GM12878 (cell line): Measurements from ENCODE around the gene SLC24A4. TPM values are rescaled to one million over a fixed set of nuclear protein-coding genes. Genes with fewer than 3 reads are reported as not detected.

Source experiments
- ATAC-seq: fragments of 200-7000 bp; cut with Tn5 transposase; 3 replicates; pipeline ENCODE4 v1.9.1; 2020; ENCODE audit warnings: mild to moderate bottlenecking, moderate library complexity
- BruUV-seq: library from RNA; stranded (reverse); fragments of 400-500 nt; replicated peaks from 2 replicates; lab custom pipeline; 2021; lab: Mats Ljungman, UMichigan
- CTCF ChIA-PET: fragments of 300-600 bp; sonication (Branson Sonifier 250); formaldehyde crosslinking; extraction: SDS; loops from one replicate; lab custom pipeline; 2021; ENCODE audit warnings: inconsistent platforms; lab: Yijun Ruan, JAX
- POLR2A ChIA-PET: fragments of 350-600 bp; formaldehyde crosslinking; extraction: SDS; loops from one replicate; lab custom pipeline; 2021; ENCODE audit warnings: inconsistent platforms; lab: Charles Lee
- RAD21 ChIA-PET: fragments of 300-600 bp; sonication (Branson Sonifier 250); formaldehyde crosslinking; loops from one replicate; lab custom pipeline; 2023; ENCODE audit warnings: antibody characterized with exemption; ENCODE audit not compliant: unreplicated experiment; lab: Charles Lee
- SMC1A ChIA-PET: fragments of 300-600 bp; sonication (Branson Sonifier 250); formaldehyde crosslinking; loops from one replicate; lab custom pipeline; 2023; ENCODE audit not compliant: unreplicated experiment, uncharacterized antibody; lab: Charles Lee
- DNase-seq: peaks from one replicate; pipeline ENCODE4 v3.0.0-alpha.2; 2011; ENCODE audit warnings: low read depth, low spot score
- FAIRE-seq: peaks from 3 replicates; lab custom pipeline; 2011; peaks lifted over from hg19 to GRCh38; lab: Jason Lieb, UNC
- H2AFZ ChIP-seq: 2 replicates; pipeline ENCODE4 v1.6.0; 2011; ENCODE audit warnings: low read depth, low read length, control low read depth; ENCODE audit not compliant: control insufficient read depth
- H3K27ac ChIP-seq: 2 replicates; pipeline ENCODE4 v1.5.1; 2011; ENCODE audit warnings: control low read depth; ENCODE audit not compliant: control insufficient read depth, insufficient read depth
- H3K27me3 ChIP-seq, 2 experiments: replicated peaks in 1 of 2; 2 replicates each; pipeline versions ENCODE4 v1.6.0 to v1.6.1; 2011; ENCODE audit warnings: low read length in 1 of 2; ENCODE audit not compliant: control insufficient read depth in 2 of 2, insufficient read depth in 2 of 2
- H3K36me3 ChIP-seq, 2 experiments: 2 replicates each; pipeline ENCODE4 v1.5.1; 2011; ENCODE audit warnings: low read length in 1 of 2; ENCODE audit not compliant: control insufficient read depth in 2 of 2, insufficient read depth in 2 of 2
- H3K4me1 ChIP-seq: 2 replicates; pipeline ENCODE4 v1.6.1; 2011; ENCODE audit warnings: mild to moderate bottlenecking, low read length, moderate library complexity, mixed read lengths; ENCODE audit not compliant: control insufficient read depth, insufficient read depth
- H3K4me2 ChIP-seq: 2 replicates; pipeline ENCODE4 v1.6.0; 2011; ENCODE audit warnings: control low read depth; ENCODE audit not compliant: control insufficient read depth, insufficient read depth
- H3K4me3 ChIP-seq: fragments of 200-600 bp; sonication (generic); 2 replicates; pipeline ENCODE4 v1.5.1; 2016
- H3K79me2 ChIP-seq: 2 replicates; pipeline ENCODE4 v1.6.0; 2011; ENCODE audit warnings: low read length; ENCODE audit not compliant: control insufficient read depth, insufficient read depth
- H3K9ac ChIP-seq: 2 replicates; pipeline ENCODE4 v1.8.0; 2011; ENCODE audit warnings: low read length, control low read depth, mixed read lengths; ENCODE audit not compliant: control insufficient read depth, insufficient read depth
- H3K9me3 ChIP-seq: replicated peaks from 3 replicates; pipeline ENCODE4 v1.5.1; 2011; ENCODE audit warnings: mild to moderate bottlenecking, low read length; ENCODE audit not compliant: control insufficient read depth, insufficient read depth
- H4K20me1 ChIP-seq: 2 replicates; pipeline ENCODE4 v1.6.0; 2011; ENCODE audit not compliant: control insufficient read depth, insufficient read depth
- JUND ChIP-seq: IDR thresholded peaks from 2 replicates; pipeline ENCODE4 v1.6.1; 2012; ENCODE audit warnings: low read depth, mild to moderate bottlenecking, low read length, improper control_type of control experiment, moderate library complexity
- MTA3 ChIP-seq: IDR thresholded peaks from 2 replicates; pipeline ENCODE4 v1.6.1; 2012; ENCODE audit warnings: low read length, inconsistent platforms, borderline replicate concordance
- RB1 ChIP-seq: fragments of 450-650 bp; formaldehyde crosslinking; IDR thresholded peaks from 2 replicates; pipeline ENCODE4 v1.6.1; 2017; ENCODE audit warnings: mild to moderate bottlenecking, borderline replicate concordance
- RBBP5 ChIP-seq: fragments of 200-600 bp; sonication (generic); conservative IDR thresholded peaks from 2 replicates; pipeline ENCODE4 v1.6.1; 2016
- WRNIP1 ChIP-seq: IDR thresholded peaks from 2 replicates; pipeline ENCODE4 v1.6.1; 2011; ENCODE audit warnings: low read depth, low read length, improper control_type of control experiment, borderline replicate concordance
- ZBED1 ChIP-seq: IDR thresholded peaks from 2 replicates; pipeline ENCODE4 v1.6.1; 2016; ENCODE audit warnings: borderline replicate concordance
- WGBS: methylation state at CpG from one replicate; pipeline ENCODE4 v1.1.6; 2016; ENCODE audit warnings: low lambda C conversion rate; ENCODE audit not compliant: insufficient replicate concordance, insufficient coverage; ENCODE audit errors: missing lambda C conversion rate; 5-methylcytosine and 5-hydroxymethylcytosine counted together
- in situ Hi-C: fragments of 300-500 bp; cut with MboI; formaldehyde crosslinking; loops from 9 replicates; pipeline ENCODE4 v1.14.3; 2018; ENCODE audit warnings: mixed read lengths
- intact Hi-C: fragments of 100-400 bp; cut with micrococcal nuclease; formaldehyde crosslinking; loops from one replicate; pipeline ENCODE4 v1.14.2; 2022; ENCODE audit not compliant: unreplicated experiment
- polyA plus RNA-seq, 11 experiments: library from polyadenylated mRNA; depleted of rRNA in 4 of 11; unstranded in 6 of 11; stranded (reverse) in 5 of 11; fragments of >200 nt; fragmentation: Nextera tagmentation in 4 of 11; fragmentation: Illumina TruSeq in 1 of 11; extraction: Ambion mirVana in 4 of 11; extraction: Trizol in 1 of 11; gene quantifications; 1 replicate in 1 of 11; 2 replicates in 10 of 11; pipeline versions ENCODE4 v1.2.1 to v1.2.3, GENCODE V29; 2011 to 2016; ENCODE audit warnings: inconsistent platforms in 2 of 11, missing spikeins in 2 of 11, low read depth in 1 of 11
- total RNA-seq, 4 experiments: library from RNA; depleted of rRNA in 3 of 4; stranded (reverse); fragments of >200 nt in 3 of 4; fragmentation: Illumina TruSeq in 1 of 4; extraction: Trizol in 1 of 4; gene quantifications; 2 replicates each; pipeline versions ENCODE4 v1.2.1 to v1.2.3, GENCODE V29; 2013 to 2021
- TF ChIP-seq, protein P1 (sequence below): fragments of 450-650 bp; IDR thresholded peaks from 2 replicates; pipeline ENCODE4 v1.6.1; 2017; ENCODE audit warnings: mild to moderate bottlenecking, moderate library complexity

SLC24A4 gene
- total and polyA plus RNA-seq, 10 of the 15 experiments (the other 5 are each of a cell fraction or from before 2014, with no cell fraction given), result under 0.01 to 0.46 (median 0.04) TPM; not detected in 5

- no peak for TF ChIP-seq RB1
These were observed 37.8 kb downstream of the SLC24A4 start (continued) for GRCh38 chr14:92360651-92361370.

GRCh38 chr14:92362781-92363235 lies 39.8 kb downstream of the SLC24A4 start:
- ATAC-seq (no peak), FAIRE-seq (no peak)
- Histone ChIP-seq H2AFZ (no peak overlapping the region), H3K4me3 (no peak overlapping the region), H3K27ac (no peak overlapping the region), H3K4me1 (no peaks in the 10 kb centered on the region), H3K79me2 (no peaks in the 10 kb centered on the region), H3K9me3 (no peaks in the 10 kb centered on the region), H3K36me3 (no peaks in the 10 kb centered on the region), H3K4me2 (no peak overlapping the region), H3K9ac (no peak overlapping the region), H4K20me1 (no peaks in the 10 kb centered on the region), H3K27me3 (peaks cover 0 to 4% of the 10 kb centered on the region in 2 experiments; a peak in 2 of 4 replicates)
- in situ Hi-C loops (no loop called here), intact Hi-C loops (no loop called here)
- 59% methylated on average over 14 of the region's 14 CpGs for WGBS
- ChIA-PET POLR2A (interaction anchor here (1.0 kb wide), 1 partner anchor 14 kb away, joined by 3 read pairs; no protein-coding TSS in a partner anchor), CTCF (interaction anchor here (0.9 to 1.3 kb wide), 2 partner anchors 11 to 12 kb away, joined by 3 read pairs; no protein-coding TSS in a partner anchor), RAD21 (no interaction called here), SMC1A (interaction anchor here (1.2 kb wide), 1 partner anchor 93 kb away, joined by 3 read pairs; no protein-coding TSS in a partner anchor)
- no TSS peak for BruUV-seq
- no peak for TF ChIP-seq MTA3
- TF ChIP-seq, all 136 proteins: peak for 0
- no peak for DNase-seq

GRCh38 chr14:92366237-92366636 lies 43.3 kb downstream of the SLC24A4 start:
- no peaks in the 10 kb centered on the region for H3K36me3 ChIP-seq
- H3K9ac ChIP-seq, result no peak overlapping the region
- CTCF ChIA-PET, result interaction anchor here (0.6 kb wide), 1 partner anchor 25 kb away, joined by 3 read pairs; no protein-coding TSS in a partner anchor
- POLR2A ChIA-PET, result no interaction called here
- no peak overlapping the region for H3K4me3 ChIP-seq
- DNase-seq (no peak), ATAC-seq (no peak), FAIRE-seq (no peak)
- H3K27ac ChIP-seq, result no peak overlapping the region
- in situ Hi-C loops (no loop called here), intact Hi-C loops (no loop called here)
- H3K4me2 ChIP-seq, result no peak overlapping the region
- H3K27me3 ChIP-seq, result peaks cover 0 to 4% of the 10 kb centered on the region in 2 experiments; a peak in 2 of 4 replicates
- no TSS peak for BruUV-seq
- RAD21 ChIA-PET, result no interaction called here
- H3K4me1 ChIP-seq, result no peaks in the 10 kb centered on the region
- WGBS, result 56% methylated on average over 11 of the region's 11 CpGs
- H4K20me1 ChIP-seq, result no peaks in the 10 kb centered on the region
- H3K79me2 ChIP-seq, result no peaks in the 10 kb centered on the region
- H3K9me3 ChIP-seq, result no peaks in the 10 kb centered on the region
- SMC1A ChIA-PET, result interaction anchor here (1.0 kb wide), 1 partner anchor 14 kb away, joined by 3 read pairs; no protein-coding TSS in a partner anchor
- H2AFZ ChIP-seq, result no peak overlapping the region
- TF ChIP-seq, protein P1, sequence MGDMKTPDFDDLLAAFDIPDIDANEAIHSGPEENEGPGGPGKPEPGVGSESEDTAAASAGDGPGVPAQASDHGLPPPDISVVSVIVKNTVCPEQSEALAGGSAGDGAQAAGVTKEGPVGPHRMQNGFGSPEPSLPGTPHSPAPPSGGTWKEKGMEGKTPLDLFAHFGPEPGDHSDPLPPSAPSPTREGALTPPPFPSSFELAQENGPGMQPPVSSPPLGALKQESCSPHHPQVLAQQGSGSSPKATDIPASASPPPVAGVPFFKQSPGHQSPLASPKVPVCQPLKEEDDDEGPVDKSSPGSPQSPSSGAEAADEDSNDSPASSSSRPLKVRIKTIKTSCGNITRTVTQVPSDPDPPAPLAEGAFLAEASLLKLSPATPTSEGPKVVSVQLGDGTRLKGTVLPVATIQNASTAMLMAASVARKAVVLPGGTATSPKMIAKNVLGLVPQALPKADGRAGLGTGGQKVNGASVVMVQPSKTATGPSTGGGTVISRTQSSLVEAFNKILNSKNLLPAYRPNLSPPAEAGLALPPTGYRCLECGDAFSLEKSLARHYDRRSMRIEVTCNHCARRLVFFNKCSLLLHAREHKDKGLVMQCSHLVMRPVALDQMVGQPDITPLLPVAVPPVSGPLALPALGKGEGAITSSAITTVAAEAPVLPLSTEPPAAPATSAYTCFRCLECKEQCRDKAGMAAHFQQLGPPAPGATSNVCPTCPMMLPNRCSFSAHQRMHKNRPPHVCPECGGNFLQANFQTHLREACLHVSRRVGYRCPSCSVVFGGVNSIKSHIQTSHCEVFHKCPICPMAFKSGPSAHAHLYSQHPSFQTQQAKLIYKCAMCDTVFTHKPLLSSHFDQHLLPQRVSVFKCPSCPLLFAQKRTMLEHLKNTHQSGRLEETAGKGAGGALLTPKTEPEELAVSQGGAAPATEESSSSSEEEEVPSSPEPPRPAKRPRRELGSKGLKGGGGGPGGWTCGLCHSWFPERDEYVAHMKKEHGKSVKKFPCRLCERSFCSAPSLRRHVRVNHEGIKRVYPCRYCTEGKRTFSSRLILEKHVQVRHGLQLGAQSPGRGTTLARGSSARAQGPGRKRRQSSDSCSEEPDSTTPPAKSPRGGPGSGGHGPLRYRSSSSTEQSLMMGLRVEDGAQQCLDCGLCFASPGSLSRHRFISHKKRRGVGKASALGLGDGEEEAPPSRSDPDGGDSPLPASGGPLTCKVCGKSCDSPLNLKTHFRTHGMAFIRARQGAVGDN, result no peak
- TF ChIP-seq WRNIP1 (no peak), ZBED1 (no peak), RBBP5 (no peak), JUND (no peak)
